ENCODE measurements around the gene SPTBN2.
A peak's percentile ranks its signal among the peaks of the same experiment; 100 is the strongest.

SPTBN2 gene

GRCh38 chr11:66686801-66687750 is 41.9 kb downstream of the SPTBN2 start:
- H3K27me3 ChIP-seq (ENCODE audit: control insufficient read depth, insufficient read depth, low read length): no peaks in the 10 kb centered on the region
- peaks cover 44% of the 10 kb centered on the region for H3K36me3 ChIP-seq (ENCODE audit: control insufficient read depth, insufficient read depth, low read length)
- H3K9me3 ChIP-seq (ENCODE audit: control insufficient read depth, insufficient read depth, low read length): no peaks in the 10 kb centered on the region
- H3K4me3 ChIP-seq (ENCODE audit: low read depth, low read length): no peak overlapping the region
- no peaks in the 10 kb centered on the region for H3K4me1 ChIP-seq (ENCODE audit: control insufficient read depth, insufficient read depth, low read length)
- no peak overlapping the region for H3K9ac ChIP-seq (ENCODE audit: low read depth, low read length)

- Histone ChIP-seq H3K9ac (ENCODE audit: low read depth, low read length) (no peak overlapping the region), H3K36me3 (ENCODE audit: control insufficient read depth, insufficient read depth, low read length) (peaks cover 37% of the 10 kb centered on the region), H3K27me3 (ENCODE audit: control insufficient read depth, insufficient read depth, low read length) (no peaks in the 10 kb centered on the region), H3K4me1 (ENCODE audit: control insufficient read depth, insufficient read depth, low read length) (no peaks in the 10 kb centered on the region), H3K9me3 (ENCODE audit: control insufficient read depth, insufficient read depth, low read length) (no peaks in the 10 kb centered on the region), H3K4me3 (ENCODE audit: low read depth, low read length) (no peak overlapping the region)
Observed at GRCh38 chr11:66686100-66686785, 42.8 kb downstream of the SPTBN2 start.

DNA sequence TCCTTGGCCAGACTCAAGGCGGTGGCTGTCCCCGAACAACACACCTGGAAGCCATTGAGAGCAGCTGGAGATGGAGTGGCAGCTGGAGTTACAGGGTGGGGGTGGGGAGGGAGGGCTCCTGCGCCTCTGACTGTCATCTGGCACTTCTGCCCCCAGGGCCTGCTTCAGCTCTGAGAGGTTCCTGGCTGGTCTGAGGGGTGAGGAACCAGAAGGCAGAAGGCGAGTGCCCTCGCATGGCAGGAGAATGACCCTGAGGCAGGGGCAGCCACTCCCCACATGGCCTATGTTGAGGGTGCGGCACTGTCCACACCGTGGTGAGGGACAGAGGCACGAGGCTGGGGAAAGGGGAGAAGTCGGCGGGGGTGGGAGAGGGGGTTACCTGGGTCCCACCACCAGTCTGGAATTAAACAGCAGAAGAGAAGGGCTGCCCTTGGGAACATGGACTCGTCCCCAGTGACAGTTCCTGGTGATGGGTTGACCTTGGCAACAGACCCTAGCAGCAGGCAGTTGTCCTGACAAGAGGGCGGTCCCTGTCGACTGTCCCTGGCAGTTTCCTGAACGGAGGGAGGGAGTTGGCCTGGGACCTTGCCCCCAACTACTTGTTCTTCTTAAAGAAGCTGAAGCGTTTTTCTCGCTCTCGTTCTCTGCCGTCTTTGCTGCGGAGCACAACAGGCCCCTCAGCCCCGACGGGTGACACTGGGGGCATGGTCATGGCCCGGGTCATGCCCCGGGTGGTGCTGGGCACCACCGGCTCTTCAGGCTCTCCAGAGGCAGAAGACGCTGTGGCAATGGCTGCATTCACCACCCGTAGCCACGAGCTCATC is 43.5 kb downstream of the SPTBN2 start:
- peaks cover 34% of the 10 kb centered on the region for H3K36me3 ChIP-seq (ENCODE audit: control insufficient read depth, insufficient read depth, low read length)
- no peaks in the 10 kb centered on the region for H3K27me3 ChIP-seq (ENCODE audit: control insufficient read depth, insufficient read depth, low read length)
- no peaks in the 10 kb centered on the region for H3K9me3 ChIP-seq (ENCODE audit: control insufficient read depth, insufficient read depth, low read length)
- H3K4me1 ChIP-seq (ENCODE audit: control insufficient read depth, insufficient read depth, low read length): no peaks in the 10 kb centered on the region
- H3K4me3 ChIP-seq (ENCODE audit: low read depth, low read length): no peak overlapping the region
- no peak overlapping the region for H3K9ac ChIP-seq (ENCODE audit: low read depth, low read length)

GRCh38 chr11:66684635-66685034 is 44.4 kb downstream of the SPTBN2 start:
- Histone ChIP-seq H3K9me3 (ENCODE audit: control insufficient read depth, insufficient read depth, low read length) (no peaks in the 10 kb centered on the region), H3K27me3 (ENCODE audit: control insufficient read depth, insufficient read depth, low read length) (no peaks in the 10 kb centered on the region), H3K9ac (ENCODE audit: low read depth, low read length) (no peak overlapping the region), H3K36me3 (ENCODE audit: control insufficient read depth, insufficient read depth, low read length) (peaks cover 34% of the 10 kb centered on the region), H3K4me3 (ENCODE audit: low read depth, low read length) (no peak overlapping the region), H3K4me1 (ENCODE audit: control insufficient read depth, insufficient read depth, low read length) (no peaks in the 10 kb centered on the region)

DNA sequence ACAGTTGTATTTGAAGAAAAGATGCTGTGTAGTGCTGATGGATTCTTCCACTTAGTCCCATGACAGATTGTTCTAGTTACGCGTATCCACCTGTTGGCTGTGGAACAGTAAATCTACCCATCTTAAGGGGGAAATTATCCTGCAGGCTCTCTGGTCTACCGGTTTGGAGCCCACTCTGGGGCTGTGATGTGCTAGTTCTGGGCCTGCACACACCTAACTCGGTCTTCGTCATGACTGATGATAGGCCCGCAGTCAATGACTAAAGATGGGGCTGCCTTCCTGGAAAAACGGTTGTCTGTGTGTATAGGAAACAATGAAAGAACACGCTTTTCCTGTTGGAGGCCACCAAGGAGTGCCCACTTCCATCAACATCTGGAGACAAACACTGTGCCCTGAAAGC is 45.1 kb downstream of the SPTBN2 start:
- Histone ChIP-seq H3K4me1 (ENCODE audit: control insufficient read depth, insufficient read depth, low read length) (no peaks in the 10 kb centered on the region), H3K9me3 (ENCODE audit: control insufficient read depth, insufficient read depth, low read length) (no peaks in the 10 kb centered on the region), H3K36me3 (ENCODE audit: control insufficient read depth, insufficient read depth, low read length) (peaks cover 33% of the 10 kb centered on the region), H3K4me3 (ENCODE audit: low read depth, low read length) (no peak overlapping the region), H3K27me3 (ENCODE audit: control insufficient read depth, insufficient read depth, low read length) (no peaks in the 10 kb centered on the region), H3K9ac (ENCODE audit: low read depth, low read length) (no peak overlapping the region)

- peaks cover 2% of the 10 kb centered on the region for H3K4me1 ChIP-seq (ENCODE audit: control insufficient read depth, insufficient read depth, low read length)
- H3K9ac ChIP-seq (ENCODE audit: low read depth, low read length): no peak overlapping the region
- H3K9me3 ChIP-seq (ENCODE audit: control insufficient read depth, insufficient read depth, low read length): no peaks in the 10 kb centered on the region
- no peak overlapping the region for H3K4me3 ChIP-seq (ENCODE audit: low read depth, low read length)
- H3K27me3 ChIP-seq (ENCODE audit: control insufficient read depth, insufficient read depth, low read length): no peaks in the 10 kb centered on the region
- peaks cover 7% of the 10 kb centered on the region for H3K36me3 ChIP-seq (ENCODE audit: control insufficient read depth, insufficient read depth, low read length)
Observed at GRCh38 chr11:66680966-66681645, 47.9 kb downstream of the SPTBN2 start.

- H3K4me1 ChIP-seq (ENCODE audit: control insufficient read depth, insufficient read depth, low read length): peaks cover 13% of the 10 kb centered on the region
- H3K9me3 ChIP-seq (ENCODE audit: control insufficient read depth, insufficient read depth, low read length): no peaks in the 10 kb centered on the region
- no peaks in the 10 kb centered on the region for H3K36me3 ChIP-seq (ENCODE audit: control insufficient read depth, insufficient read depth, low read length)
Observed at GRCh38 chr11:66677599-66678375, 51.2 kb downstream of the SPTBN2 start, which contains the start of gene RBM4B. TSS of gene RBM4B (minus strand) at chr11:66677887. CDS start at chr11:66677079, 808 bp downstream.

DNA sequence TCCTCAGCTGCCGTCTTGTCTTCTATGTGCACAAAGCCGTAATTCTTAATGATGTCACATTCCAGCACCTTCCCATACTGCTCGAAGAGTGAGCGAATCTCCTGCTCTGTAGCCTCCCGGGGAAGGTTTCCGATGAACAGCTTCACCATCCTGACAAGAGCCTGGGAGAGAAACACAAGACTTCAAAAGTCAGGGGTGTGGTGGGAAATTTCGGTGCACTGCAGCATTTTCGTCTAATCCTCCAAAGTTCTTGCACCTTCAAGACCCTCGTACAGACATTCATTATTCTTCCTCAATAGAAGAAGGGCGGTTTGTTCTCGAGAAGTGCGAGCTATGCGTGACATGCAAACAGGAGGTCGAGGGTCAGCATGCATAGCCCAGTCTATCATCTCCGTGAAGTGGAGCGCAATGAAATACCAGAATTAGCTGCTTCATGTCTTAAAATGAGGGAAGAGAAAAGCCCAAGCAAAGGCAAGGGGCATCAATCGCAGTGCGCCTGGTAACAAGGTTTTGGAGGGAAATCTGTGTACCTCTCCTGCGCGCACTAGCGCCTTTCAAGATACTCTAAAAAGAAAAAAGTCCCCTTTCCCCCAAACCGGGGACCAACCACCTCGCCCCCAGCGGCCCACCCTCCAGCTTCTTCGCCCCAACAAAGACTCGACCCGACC is 52.0 kb downstream of the SPTBN2 start:
- H3K9me3 ChIP-seq (ENCODE audit: control insufficient read depth, insufficient read depth, low read length): no peaks in the 10 kb centered on the region
- H3K36me3 ChIP-seq (ENCODE audit: control insufficient read depth, insufficient read depth, low read length): no peaks in the 10 kb centered on the region
- no peaks in the 10 kb centered on the region for H3K27me3 ChIP-seq (ENCODE audit: control insufficient read depth, insufficient read depth, low read length)
- H3K4me3 ChIP-seq (ENCODE audit: low read depth, low read length): peak overlapping the region; percentile 82
- H3K4me1 ChIP-seq (ENCODE audit: control insufficient read depth, insufficient read depth, low read length): peaks cover 13% of the 10 kb centered on the region
- peak overlapping the region; percentile 38 for H3K9ac ChIP-seq (ENCODE audit: low read depth, low read length)

More at GRCh38 chr11:66677599-66678375, 51.2 kb downstream of the SPTBN2 start, which contains the start of gene RBM4B:
- Histone ChIP-seq H3K27me3 (ENCODE audit: control insufficient read depth, insufficient read depth, low read length) (no peaks in the 10 kb centered on the region), H3K4me3 (ENCODE audit: low read depth, low read length) (peak within 1 kb of the TSS; percentile 82), H3K9ac (ENCODE audit: low read depth, low read length) (peak within 1 kb of the TSS; percentile 88)

- Histone ChIP-seq H3K4me1 (ENCODE audit: control insufficient read depth, insufficient read depth, low read length) (peaks cover 13% of the 10 kb centered on the region), H3K9me3 (ENCODE audit: control insufficient read depth, insufficient read depth, low read length) (no peaks in the 10 kb centered on the region), H3K36me3 (ENCODE audit: control insufficient read depth, insufficient read depth, low read length) (no peaks in the 10 kb centered on the region), H3K27me3 (ENCODE audit: control insufficient read depth, insufficient read depth, low read length) (no peaks in the 10 kb centered on the region), H3K9ac (ENCODE audit: low read depth, low read length) (no peak overlapping the region), H3K4me3 (ENCODE audit: low read depth, low read length) (peak overlapping the region; percentile 82)
Observed at GRCh38 chr11:66676282-66676919, 52.6 kb downstream of the SPTBN2 start.

Measured in iPS-15b (cell line).